Fibroblast of skin of back (primary cell): Measurements from ENCODE around the gene FUT3.

Experiments used
- DNase-seq: peaks from one replicate; pipeline ENCODE4 v3.0.0-alpha.2; 2013

FUT3 gene

DNA sequence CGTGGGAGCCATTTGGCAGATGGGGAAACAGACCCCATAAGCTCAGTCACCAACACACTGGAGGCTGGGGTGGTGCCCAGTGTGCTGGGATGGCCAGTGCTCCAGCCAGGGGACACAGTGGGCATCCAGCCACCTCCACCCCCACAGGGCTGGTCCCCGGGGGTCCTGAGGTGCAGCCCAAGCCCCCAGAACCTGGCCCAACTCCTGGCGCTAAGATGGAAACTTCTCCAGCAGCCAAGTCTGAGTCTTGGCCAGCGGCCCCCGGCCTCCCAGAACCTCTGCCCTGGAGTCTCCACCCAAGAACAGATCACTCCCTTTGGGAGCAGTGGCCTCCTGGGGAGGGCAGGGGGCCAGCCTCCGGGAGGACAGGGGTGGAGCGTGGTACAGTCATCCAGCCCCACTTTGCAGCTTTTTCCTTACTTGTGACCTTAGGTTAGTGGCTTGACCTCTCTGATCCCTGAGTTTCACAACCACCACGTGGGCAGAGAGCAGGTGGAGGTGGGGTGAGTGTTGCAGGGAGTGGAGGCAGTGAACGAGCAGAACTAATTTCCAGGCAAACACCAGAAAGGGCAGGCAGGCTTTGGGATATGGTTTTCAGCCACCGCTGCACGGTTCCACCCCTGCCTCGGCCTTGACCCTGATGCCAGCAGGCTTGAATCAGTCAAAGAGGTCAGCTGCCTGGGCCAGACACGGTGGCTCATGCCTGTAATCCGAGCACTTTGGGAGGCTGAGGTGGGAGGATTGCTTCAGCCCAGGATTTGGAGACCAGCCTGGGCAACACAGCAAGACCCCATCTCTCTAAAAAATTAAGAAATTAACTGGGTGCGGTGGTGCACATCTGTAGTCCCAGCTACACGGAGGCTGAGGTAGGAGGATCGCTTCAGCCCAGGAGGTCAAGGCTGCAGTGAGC, 50.6 kb downstream of the FUT3 start:
- no peak for DNase-seq

DNA sequence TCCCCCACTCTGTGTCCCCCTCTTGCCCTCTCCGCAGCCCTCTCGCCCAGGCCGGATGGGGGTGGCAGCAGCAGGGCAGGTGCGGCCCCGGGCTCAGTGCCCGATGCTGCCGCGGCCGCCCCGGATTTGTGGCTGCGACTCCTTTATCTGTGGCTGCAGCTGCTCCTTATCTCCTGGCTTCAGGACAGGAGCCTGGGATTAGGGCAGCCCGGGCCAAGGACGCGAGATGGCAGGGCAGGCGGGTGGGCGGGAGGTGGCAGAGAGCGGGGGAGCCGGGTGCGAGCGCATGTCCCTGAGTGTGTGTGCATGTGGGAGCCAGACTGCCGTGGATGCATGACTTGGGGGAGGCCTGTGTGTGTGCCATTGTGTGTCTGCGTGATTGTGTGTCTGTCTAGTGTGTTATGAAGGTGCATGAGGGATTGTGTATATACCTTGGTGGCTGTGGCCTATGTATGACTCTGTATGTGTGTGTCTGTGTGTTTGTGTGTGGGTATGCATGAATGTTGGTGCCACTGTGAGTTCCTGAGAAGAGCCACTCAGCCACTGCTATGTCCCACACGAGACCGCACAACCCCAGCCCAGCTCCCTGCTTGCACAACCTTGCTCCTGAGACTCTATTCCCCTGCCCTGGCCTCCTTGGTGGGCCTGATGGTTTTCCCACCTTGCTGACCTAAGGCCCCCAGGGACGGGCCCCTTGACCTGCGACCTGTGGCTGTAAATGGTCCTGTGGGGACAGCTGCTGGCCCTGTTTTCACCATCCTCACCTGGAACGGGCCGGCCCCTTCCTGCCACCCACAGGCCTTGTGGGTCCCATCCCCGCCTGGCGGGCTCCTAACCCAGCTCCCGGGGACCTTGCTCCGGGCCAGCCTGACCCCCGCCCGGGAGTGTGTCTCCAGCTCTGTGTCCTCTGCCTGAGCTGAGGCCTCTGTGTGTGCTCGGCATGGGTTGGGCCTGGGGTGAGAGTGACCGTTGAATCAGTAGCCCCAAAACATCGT, 51.7 kb downstream of the FUT3 start:
- DNase-seq, result no peak

DNA sequence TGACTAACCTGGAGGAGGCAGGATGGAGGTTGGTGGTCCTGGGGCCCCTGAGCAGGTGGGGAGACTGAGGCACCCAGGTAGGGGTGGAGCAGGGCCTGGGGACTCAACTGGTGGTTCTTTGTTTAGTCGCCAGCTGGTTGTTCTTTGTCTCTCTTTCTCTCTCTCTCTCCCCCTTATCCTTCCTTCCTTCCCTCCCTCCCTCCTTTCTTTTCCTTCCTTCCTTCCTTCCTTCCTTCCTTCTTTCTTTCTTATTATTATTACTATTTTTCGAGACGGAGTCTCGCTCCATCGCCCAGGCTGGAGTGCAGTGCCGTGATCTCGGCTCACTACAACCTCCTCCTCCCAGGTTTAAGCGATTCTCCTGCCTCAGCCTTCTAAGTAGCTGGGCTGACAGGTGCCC, 53.0 kb downstream of the FUT3 start:
- no peak for DNase-seq

DNA sequence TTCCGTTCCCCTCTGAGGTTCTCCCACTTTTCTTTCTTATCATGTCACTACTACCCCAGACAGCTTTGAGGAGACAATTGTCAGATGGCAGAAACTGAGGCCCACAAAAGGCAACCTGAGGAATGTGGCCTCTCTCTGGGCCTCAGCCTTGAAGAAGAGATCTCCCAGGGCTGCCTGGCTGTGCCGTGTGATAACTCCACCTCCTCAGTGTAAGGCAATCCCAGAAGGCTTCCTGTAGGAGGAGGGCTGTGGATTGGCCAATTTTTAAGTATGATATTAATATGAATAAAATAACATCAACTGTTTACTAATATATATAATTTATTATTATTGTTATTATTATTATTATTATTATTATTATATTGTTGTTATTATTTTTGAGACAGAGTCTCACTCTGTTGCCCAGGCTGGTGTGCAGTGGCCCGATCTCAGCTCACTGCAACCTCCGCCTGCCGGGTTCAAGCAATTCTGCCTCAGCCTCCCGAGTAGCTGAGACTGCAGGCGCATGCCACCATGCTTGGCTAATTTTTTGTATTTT, 55.8 kb downstream of the FUT3 start:
- no peak for DNase-seq

DNA sequence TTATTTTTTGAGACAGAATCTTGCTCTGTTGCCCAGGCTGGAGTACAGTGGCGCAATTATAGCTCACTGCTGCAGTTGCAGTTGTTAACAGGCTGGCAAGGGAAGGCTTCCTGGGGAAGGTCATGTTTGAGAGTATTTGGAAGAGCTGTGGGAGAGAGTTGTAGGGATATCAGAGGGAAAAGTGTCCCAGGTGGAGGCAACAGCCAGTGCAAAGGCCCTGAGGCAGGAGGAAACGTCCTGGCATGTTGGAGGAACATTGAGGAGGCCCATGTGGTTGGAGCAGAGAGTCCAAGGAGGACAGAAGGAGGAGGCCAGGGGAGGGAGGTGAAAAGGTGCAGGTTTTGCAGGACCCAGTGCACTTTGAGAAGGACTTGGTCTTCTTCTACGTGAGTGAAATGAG, 58.1 kb downstream of the FUT3 start:
- no peak for DNase-seq
